Peyer's patch (tissue), 4 donors: ENCODE data around the gene AWAT1. TPM values are rescaled to one million over a fixed set of nuclear protein-coding genes. Genes with fewer than 3 reads are reported as not detected.
A peak's percentile ranks its signal among the peaks of the same experiment; 100 is the strongest.

ENCODE experiments used
- DNase-seq, 3 donors: peaks; one replicate each; pipeline ENCODE4 v3.0.0-alpha.2; 2017 to 2019
- H3K27ac ChIP-seq, 4 donors: fragments of 200-600 bp; sonication (generic); one replicate each; pipeline ENCODE4 v1.5.1; 2016 to 2019
- H3K27me3 ChIP-seq, 2 donors: fragments of 200-600 bp; sonication (generic); one replicate each; pipeline ENCODE4 v1.5.1; 2019
- H3K36me3 ChIP-seq, 3 donors: fragments of 200-600 bp; sonication (generic); one replicate each; pipeline ENCODE4 v1.5.1; 2016 to 2019
- H3K4me1 ChIP-seq, 4 donors: fragments of 200-600 bp; sonication (generic); one replicate each; pipeline ENCODE4 v1.5.1; 2016 to 2019
- H3K4me3 ChIP-seq, 4 donors: fragments of 200-600 bp; sonication (generic); 1 replicate in 3 of 4; 2 replicates in 1 of 4; pipeline ENCODE4 v1.5.1; 2016 to 2019; ENCODE audit warnings: mild to moderate bottlenecking in 1 of 4
- H3K9me3 ChIP-seq, 4 donors: fragments of 200-600 bp; sonication (generic); one replicate each; pipeline ENCODE4 v1.5.1; 2016 to 2019; ENCODE audit warnings: mild to moderate bottlenecking in 1 of 4
- POLR2A ChIP-seq, 2 donors: fragments of 450-650 bp; IDR thresholded peaks; one replicate each; pipeline ENCODE4 v1.5.1; 2017; ENCODE audit warnings: antibody characterized with exemption in 2 of 2, mild to moderate bottlenecking in 2 of 2, moderate library complexity in 2 of 2
- total RNA-seq, 4 donors: library from RNA; depleted of rRNA; stranded (reverse); fragments of >200 nt; gene quantifications; one replicate each; pipeline ENCODE4 v1.1.0, GENCODE V29; 2016
- TF ChIP-seq, protein P1 (sequence below), 6 experiments: fragments of 450-650 bp in 4 of 6; fragments of 200-600 bp in 2 of 6; sonication (generic) in 1 of 6; IDR thresholded peaks; one replicate each; pipeline ENCODE4 v1.5.1; 2017 to 2019; ENCODE audit warnings: antibody characterized with exemption in 6 of 6, mild to moderate bottlenecking in 3 of 6, moderate library complexity in 1 of 6

Gene AWAT1
- total RNA-seq, 4 donors from 2014 or later, result not detected

DNA sequence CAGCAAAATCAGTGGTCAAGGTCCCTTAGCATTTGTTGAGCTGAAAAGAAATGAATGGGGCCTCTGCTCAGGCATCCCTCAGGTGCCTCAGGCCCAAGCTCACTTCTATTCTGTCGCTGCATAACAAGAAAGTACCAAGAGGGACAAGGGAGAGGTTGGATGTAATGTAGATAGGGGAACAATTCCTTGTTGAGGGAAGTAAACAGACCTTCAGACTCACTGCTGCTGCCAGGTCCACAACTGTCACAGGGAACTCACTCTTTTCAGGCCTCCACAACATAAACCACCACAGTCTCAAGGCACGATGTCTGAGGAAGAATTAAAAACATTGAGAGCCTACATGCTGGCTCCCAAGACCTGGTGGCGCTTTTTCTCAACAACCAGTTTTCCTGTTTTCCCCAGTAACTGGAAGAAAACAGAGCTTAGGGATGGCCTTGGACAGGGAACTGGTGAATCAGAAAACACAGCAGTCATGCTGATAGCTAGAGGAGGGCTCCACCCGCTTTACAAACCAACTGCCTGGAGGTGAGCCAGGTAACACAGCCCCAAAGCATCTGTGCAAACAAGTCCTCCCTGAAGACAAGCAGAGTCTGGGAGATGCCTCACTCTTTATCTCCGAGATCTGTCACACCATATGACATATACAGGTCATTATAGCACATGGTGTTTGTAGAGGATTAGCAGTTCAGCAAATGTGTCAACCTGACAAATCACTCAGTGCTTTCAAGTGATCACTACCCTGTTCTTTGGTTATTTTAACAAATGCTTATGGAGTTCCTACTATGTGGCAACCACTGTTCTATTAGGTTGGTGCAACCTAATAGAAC, 14.3 kb upstream of the AWAT1 start:
- Histone ChIP-seq H3K27ac (peak overlapping the region in 2 of 4 donors; percentile 40 to 73), H3K36me3 (no peaks in the 10 kb centered on the region), H3K9me3 (no peaks in the 10 kb centered on the region), H3K27me3 (no peaks in the 10 kb centered on the region), H3K4me3 (no peak overlapping the region), H3K4me1 (no peaks in the 10 kb centered on the region)
- TF ChIP-seq, protein P1, sequence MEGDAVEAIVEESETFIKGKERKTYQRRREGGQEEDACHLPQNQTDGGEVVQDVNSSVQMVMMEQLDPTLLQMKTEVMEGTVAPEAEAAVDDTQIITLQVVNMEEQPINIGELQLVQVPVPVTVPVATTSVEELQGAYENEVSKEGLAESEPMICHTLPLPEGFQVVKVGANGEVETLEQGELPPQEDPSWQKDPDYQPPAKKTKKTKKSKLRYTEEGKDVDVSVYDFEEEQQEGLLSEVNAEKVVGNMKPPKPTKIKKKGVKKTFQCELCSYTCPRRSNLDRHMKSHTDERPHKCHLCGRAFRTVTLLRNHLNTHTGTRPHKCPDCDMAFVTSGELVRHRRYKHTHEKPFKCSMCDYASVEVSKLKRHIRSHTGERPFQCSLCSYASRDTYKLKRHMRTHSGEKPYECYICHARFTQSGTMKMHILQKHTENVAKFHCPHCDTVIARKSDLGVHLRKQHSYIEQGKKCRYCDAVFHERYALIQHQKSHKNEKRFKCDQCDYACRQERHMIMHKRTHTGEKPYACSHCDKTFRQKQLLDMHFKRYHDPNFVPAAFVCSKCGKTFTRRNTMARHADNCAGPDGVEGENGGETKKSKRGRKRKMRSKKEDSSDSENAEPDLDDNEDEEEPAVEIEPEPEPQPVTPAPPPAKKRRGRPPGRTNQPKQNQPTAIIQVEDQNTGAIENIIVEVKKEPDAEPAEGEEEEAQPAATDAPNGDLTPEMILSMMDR (IDR thresholded peaks at IDR 0.05), result no peak
- TF ChIP-seq POLR2A (IDR thresholded peaks at IDR 0.05), result no peak
- DNase-seq, result peak in 2 of 3 donors; percentile 67 to 69

DNA sequence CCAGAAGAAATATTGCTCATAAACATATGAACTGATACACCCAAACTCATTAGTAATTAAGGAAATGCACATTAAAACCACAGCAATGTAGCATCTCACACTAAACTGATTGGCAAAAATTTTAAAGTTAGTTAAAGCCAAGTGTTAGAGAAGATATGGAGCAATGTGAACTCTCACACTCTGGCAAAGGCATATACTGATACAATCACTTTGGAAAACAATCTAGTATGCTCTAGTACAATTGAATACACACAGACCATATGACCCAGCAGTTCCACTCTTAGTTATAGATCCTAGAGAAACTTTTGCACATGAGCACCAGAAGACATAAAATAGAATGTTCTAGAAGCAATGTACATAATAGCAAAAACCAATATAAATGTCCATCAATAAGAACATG, 8.4 kb upstream of the AWAT1 start:
- H3K4me1 ChIP-seq, result no peaks in the 10 kb centered on the region
- DNase-seq, result no peak
- no peaks in the 10 kb centered on the region for H3K27me3 ChIP-seq
- no peaks in the 10 kb centered on the region for H3K9me3 ChIP-seq
- no peak for TF ChIP-seq POLR2A (IDR thresholded peaks at IDR 0.05)
- TF ChIP-seq, protein P1 (IDR thresholded peaks at IDR 0.05), result no peak
- no peak overlapping the region for H3K4me3 ChIP-seq
- H3K36me3 ChIP-seq, result no peaks in the 10 kb centered on the region
- no peak overlapping the region for H3K27ac ChIP-seq

DNA sequence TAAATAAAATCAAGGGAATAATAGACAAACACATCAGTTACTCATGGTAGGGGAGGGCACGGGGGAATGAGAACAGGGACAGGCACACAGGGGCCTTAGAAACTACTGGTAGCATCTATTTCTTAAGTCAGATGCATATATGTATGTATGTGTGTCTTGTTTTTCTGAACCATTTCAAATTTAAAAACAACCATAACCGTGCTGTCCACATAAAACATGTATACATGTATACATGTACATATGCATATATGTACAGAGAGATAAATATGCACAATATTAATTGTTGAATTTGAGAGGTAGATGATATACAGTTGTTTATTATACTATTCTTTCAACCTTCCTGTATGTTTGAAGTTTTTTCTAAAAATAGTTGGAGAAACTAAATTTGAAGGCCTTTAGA, 7.8 kb upstream of the AWAT1 start:
- TF ChIP-seq, protein P1 (IDR thresholded peaks at IDR 0.05), result no peak
- TF ChIP-seq POLR2A (IDR thresholded peaks at IDR 0.05), result no peak
- Histone ChIP-seq H3K9me3 (no peaks in the 10 kb centered on the region), H3K4me3 (no peak overlapping the region)

DNA sequence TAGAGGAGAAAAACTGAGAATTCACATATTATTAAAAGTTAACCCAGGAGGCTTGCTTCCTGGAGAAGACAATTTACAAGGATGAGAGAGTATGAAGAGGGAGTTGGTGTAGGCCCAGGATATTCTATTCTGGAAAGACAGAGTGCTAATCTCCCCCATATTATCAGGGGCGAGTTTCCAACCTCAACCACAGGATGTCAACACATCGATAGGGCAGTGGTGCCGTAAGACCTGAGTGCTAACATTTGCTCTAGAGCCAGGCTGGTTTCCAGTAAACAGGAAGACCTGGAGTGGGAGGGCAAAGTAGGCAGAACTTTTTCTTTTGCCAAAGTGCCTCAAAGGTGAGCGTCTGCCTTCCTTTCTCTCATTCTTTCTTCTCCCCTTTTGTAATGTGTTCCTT, 2.8 kb upstream of the AWAT1 start:
- no peaks in the 10 kb centered on the region for H3K27me3 ChIP-seq
- no peaks in the 10 kb centered on the region for H3K36me3 ChIP-seq
- no peak for DNase-seq
- H3K9me3 ChIP-seq, result no peaks in the 10 kb centered on the region
- no peak overlapping the region for H3K4me3 ChIP-seq
- H3K27ac ChIP-seq, result no peak overlapping the region
- TF ChIP-seq, protein P1 (IDR thresholded peaks at IDR 0.05), result no peak
- TF ChIP-seq POLR2A (IDR thresholded peaks at IDR 0.05), result no peak
- no peaks in the 10 kb centered on the region for H3K4me1 ChIP-seq

More for the DNA sequence above, 7.8 kb upstream of the AWAT1 start:
- no peak for DNase-seq
- H3K27ac ChIP-seq, result no peak overlapping the region
- no peaks in the 10 kb centered on the region for H3K27me3 ChIP-seq
- H3K4me1 ChIP-seq, result no peaks in the 10 kb centered on the region
- H3K36me3 ChIP-seq, result no peaks in the 10 kb centered on the region

DNA sequence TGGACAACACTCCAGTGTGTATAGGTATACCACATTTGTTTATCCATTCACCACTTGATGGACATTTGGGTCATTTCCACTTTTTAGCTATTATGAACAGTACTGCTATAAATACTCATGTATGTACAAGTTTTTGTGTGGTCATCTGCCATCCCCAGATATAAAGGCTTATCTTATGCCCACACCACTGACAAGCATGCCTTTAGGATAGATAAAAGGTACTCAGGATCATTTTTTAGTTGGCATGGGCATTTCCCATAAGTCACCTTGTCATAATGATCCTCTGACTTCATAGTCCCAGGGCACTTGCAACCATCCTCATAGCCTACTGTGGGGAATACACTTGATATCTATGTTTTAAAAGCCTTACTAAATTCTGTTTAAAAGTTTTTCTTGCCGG, 6.3 kb downstream of the AWAT1 start:
- no peak for DNase-seq
- no peaks in the 10 kb centered on the region for H3K27me3 ChIP-seq
- H3K27ac ChIP-seq, result no peak overlapping the region
- no peaks in the 10 kb centered on the region for H3K4me1 ChIP-seq
- TF ChIP-seq POLR2A (IDR thresholded peaks at IDR 0.05), result no peak
- TF ChIP-seq, protein P1 (IDR thresholded peaks at IDR 0.05), result no peak
- no peaks in the 10 kb centered on the region for H3K9me3 ChIP-seq
- no peak overlapping the region for H3K4me3 ChIP-seq
- no peaks in the 10 kb centered on the region for H3K36me3 ChIP-seq
